ENCODE results near the gene BRIP1.
"Not testable (repeated sequence)": the region's sequence is repeated elsewhere in the genome, so short reads cannot be mapped to it uniquely, and the experiment has no call there.

BRIP1 gene

DNA sequence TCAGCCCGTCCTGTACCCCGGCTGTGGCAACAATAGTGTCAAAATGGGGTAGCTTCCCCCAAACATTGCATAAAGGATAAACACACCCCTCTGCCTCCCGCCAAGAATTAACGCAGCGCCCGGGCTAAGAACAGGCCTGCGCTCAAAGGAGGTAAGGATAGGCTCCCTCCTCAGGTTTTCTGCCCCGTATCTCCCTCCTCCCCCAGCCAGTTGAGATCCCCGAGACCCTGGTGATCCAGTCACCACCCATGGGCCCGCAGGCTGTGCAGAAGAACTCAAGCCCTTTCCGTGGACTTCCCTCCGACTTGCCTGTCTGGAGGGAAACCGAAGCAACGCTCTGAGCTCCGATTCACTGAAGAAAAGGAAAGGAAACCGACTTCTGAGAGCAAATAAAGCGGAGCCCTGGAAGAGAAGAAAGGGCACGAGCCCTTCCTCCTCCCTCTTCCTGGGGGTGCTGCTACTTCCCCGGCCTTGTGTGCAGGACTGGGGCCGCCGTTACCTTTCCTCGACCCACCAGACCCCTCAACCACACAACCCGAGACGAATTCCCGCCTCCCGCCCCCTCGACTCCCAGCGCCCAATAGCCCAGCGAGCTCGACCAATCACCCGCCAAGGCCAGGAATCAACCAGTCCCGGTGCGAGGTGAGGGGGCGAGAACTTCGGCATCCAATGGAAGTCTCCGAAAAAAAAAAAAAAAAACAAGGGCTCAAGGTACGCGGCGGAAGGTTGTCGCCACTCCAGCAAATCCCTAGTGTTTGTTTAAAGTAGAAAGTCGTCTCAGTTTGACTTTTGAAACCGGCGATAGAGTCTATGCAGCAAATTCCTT lies at the start of gene BRIP1:
Gene BRIP1 (minus strand): TSS at position 554 of the 826 bp plus-strand sequence. CDS start 1,989 bp downstream, outside the sequence.
- peak; percentile 84 for DNase-seq

DNA sequence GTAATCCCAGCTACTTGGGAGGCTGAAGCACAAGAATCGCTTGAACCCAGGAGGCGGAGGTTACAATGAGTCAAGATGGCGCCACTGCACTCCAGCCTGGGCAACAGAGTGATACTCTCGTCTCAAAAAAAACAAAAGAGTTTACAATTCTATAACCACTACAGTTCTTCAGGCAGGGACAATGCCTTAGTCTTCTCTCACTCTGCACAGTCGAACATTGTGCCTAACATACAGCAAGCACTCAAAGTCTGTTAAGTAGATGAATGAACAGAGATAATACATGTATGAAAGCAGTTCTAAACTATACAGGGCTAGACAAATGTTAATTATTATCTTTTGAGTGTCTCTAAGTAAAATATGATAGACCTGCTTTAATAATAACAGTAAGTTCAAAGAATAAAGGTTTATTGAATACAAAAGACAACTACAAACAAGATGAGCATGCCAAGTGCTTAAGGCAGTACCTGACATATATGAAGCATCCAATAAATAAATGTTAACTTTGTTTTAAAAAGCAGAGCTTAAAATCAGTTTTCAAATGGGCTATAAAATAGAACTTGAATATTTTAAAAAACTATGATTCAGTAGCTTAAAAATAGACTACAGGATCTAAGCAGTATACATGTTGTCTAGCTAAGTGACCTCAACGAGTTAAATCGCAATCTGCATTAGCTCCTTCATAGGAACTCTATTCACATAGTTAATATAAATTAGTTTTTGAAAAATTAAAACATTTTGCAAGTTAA lies 45.1 kb upstream of the BRIP1 start:
- no peak for DNase-seq

- DNase-seq = no peak
Measured at GRCh38 chr17:61907361-61907760, 44.0 kb upstream of the BRIP1 start.

GRCh38 chr17:61904094-61904710 lies 40.9 kb upstream of the BRIP1 start:
- DNase-seq = peak; percentile 5

GRCh38 chr17:61903251-61903650 lies 39.9 kb upstream of the BRIP1 start:
- no peak for DNase-seq

- DNase-seq = no peak
Measured at GRCh38 chr17:61897548-61898180, 34.3 kb upstream of the BRIP1 start.

DNA sequence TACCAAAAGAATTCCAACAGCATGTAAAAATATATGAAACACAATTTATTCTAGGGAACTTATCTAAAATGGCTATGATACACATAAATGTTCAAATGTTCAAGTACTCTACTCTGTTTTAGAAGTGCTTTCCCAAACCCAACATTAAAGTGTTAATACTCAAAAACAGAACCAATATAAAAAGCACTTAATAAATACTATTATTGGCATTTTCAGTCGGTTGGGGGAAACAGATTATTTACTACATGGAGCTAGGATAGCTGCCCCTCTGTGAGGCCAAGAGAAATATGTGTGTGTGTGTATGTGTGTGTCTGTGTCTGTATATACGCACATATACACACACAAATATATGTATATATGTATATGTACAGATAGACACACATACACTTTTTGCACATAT lies 32.1 kb upstream of the BRIP1 start:
- no peak for DNase-seq

DNA sequence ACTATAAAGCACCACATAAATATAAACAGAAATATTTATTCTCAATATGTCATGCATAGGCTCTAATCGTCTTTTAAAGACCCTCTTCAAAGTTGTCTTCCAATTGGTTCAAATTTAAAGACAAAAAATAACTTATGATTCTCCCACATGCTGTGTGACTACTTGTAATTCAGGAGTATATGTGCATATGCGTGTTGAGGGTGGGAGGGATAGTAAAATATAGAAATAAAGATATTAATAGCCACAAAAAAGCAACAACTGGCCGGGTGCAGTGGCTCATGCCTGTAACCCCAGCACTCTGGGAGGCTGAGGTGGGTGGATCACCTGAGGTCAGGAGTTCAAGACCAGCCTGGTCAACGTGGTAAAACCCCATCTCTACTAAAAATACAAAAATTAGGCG lies 31.0 kb upstream of the BRIP1 start:
- not testable (repeated sequence) for DNase-seq

GRCh38 chr17:61887733-61888132 lies 24.4 kb upstream of the BRIP1 start:
- not testable (repeated sequence) for DNase-seq

- not testable (repeated sequence) for DNase-seq
Measured at GRCh38 chr17:61885865-61886264, 22.5 kb upstream of the BRIP1 start.

- DNase-seq = no peak
Measured at GRCh38 chr17:61884864-61885263, 21.5 kb upstream of the BRIP1 start.

GRCh38 chr17:61880589-61881102 lies 17.3 kb upstream of the BRIP1 start:
- no peak for DNase-seq

GRCh38 chr17:61878984-61879612 lies 15.8 kb upstream of the BRIP1 start:
- no peak for DNase-seq

DNA sequence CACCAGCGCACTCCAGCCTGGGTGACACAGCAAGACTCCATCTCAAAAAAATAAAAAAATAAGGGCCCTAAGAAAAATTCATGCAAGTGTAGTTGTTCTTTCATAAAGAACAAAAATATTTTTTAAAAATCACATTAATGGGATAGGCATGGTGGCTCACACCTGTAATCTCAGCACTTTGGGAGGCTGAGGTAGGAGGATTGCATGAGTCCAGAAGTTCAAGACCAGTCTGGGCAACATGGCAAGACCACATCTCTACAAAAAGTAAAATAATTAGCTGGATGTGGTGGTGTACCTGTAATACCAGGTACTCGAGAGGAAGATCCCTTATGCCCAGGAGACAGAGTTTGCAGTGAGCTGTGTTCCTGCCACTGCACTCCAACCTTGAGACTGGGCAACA lies 15.2 kb upstream of the BRIP1 start:
- no peak for DNase-seq

GRCh38 chr17:61877837-61878236 lies 14.5 kb upstream of the BRIP1 start:
- no peak for DNase-seq

DNA sequence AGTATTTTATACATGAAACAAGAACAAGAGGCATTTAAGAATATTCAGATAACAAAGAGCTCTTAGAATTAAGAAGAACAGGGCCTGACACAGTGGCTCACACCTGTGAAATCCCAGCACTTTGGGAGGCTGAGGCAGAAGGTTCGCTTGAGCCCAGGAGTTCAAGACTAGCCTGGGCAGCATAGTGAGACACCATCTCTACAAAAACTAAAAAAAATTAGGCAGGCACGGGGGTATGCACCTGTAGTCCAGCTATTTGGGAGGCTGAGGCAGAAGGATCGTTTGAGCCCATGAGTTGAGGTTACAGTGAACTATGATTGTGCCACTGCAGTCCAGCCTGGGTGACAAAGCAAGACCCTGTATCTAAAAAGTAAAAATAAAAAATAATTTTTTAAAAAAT lies 12.5 kb upstream of the BRIP1 start:
- no peak for DNase-seq

GRCh38 chr17:61875285-61875684 lies 12.0 kb upstream of the BRIP1 start:
- DNase-seq = no peak

- DNase-seq = no peak
Measured at GRCh38 chr17:61874075-61874474, 10.7 kb upstream of the BRIP1 start.

GRCh38 chr17:61872099-61872498 lies 8.8 kb upstream of the BRIP1 start:
- no peak for DNase-seq

DNA sequence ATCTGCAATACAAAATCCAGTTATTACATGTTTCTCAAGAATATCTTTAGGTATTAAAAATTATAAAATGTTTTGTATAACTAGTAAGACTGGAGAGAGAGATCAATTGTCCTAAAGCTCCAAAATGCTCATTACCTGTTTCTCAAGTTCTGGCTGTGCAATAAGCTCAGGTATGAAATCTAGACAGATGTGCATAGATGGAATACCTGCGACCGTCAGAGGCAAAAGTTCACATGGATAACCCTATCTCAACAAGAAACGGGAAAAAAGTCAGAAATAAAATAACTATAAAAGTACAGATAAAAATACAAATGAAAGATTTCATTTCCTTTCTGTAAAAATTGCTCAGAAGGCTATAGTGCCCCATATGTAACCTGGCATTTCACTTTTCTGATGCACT lies 5.8 kb upstream of the BRIP1 start:
- DNase-seq = no peak

GRCh38 chr17:61868074-61868473 lies 4.7 kb upstream of the BRIP1 start:
- DNase-seq = no peak

- DNase-seq = no peak
Measured at GRCh38 chr17:61867033-61867432, 3.7 kb upstream of the BRIP1 start.

DNA sequence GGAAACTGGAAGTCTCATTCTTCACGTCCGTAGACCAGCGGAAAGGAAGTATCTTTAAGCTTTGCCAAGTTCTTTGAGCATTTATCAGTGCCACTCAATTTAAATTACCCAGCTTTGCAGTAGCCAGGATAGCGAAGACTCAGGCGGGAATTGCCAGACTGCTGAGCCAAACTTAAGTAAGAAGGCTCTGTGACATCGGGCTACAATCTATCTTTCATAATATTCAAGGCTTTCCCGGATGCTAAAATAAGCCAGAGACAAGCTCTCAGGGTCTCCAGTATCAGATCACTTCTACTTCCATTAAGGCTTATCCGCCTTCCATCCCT lies 436 bp upstream of the BRIP1 start:
- no peak for DNase-seq

Data from activated gamma-delta T cell treated with Interleukin-2 at 50 U/mL for 16 hours (primary cell).